A549 (cell line): ENCODE results near the gene DISC1.

ENCODE experiments used
- MAZ ChIP-seq: fragments of 150-350 bp; IDR thresholded peaks from 2 replicates; pipeline ENCODE4 v1.6.1; 2014; ENCODE audit warnings: antibody characterized with exemption, low read depth, low read length, borderline replicate concordance
- POLR2A ChIP-seq: IDR thresholded peaks from 2 replicates; pipeline ENCODE4 v1.6.1; 2012; ENCODE audit warnings: mild to moderate bottlenecking, low read length
- RAD21 ChIP-seq, 2 experiments: fragments of >200 bp in 1 of 2; sonication (Bioruptor Twin) in 1 of 2; formaldehyde crosslinking in 1 of 2; IDR thresholded peaks in 1 of 2; conservative IDR thresholded peaks in 1 of 2; 2 replicates in 1 of 2; 3 replicates in 1 of 2; pipeline ENCODE4 v1.6.1; 2012 to 2018; ENCODE audit warnings: inconsistent platforms in 1 of 2
- RFX5 ChIP-seq: fragments of 450-650 bp; IDR thresholded peaks from 2 replicates; pipeline ENCODE4 v1.7.1; 2014; ENCODE audit warnings: antibody characterized with exemption, mild to moderate bottlenecking, moderate library complexity
- TP53 ChIP-seq: fragments of 250-450 bp; sonication (Bioruptor Pico); IDR thresholded peaks from 2 replicates; pipeline ENCODE4 v1.5.0; 2021; ENCODE audit warnings: mild to moderate bottlenecking, moderate library complexity
- ZSCAN20 ChIP-seq: fragments of 250-450 bp; sonication (Bioruptor Pico); IDR thresholded peaks from 2 replicates; pipeline ENCODE4 v1.8.0; 2022; ENCODE audit warnings: mild to moderate bottlenecking, moderate library complexity
- TF ChIP-seq, protein P1 (sequence below): fragments of >200 bp; sonication (Bioruptor Twin); formaldehyde crosslinking; IDR thresholded peaks from 3 replicates; pipeline ENCODE4 v1.5.1; 2016
- TF ChIP-seq, protein P2 (sequence below): IDR thresholded peaks from 2 replicates; pipeline ENCODE4 v1.6.1; 2012; ENCODE audit warnings: low read depth, borderline replicate concordance
- TF ChIP-seq, protein P3 (sequence below): fragments of 450-650 bp; IDR thresholded peaks from 2 replicates; pipeline ENCODE4 v1.6.1; 2014; ENCODE audit warnings: antibody characterized with exemption

DNA sequence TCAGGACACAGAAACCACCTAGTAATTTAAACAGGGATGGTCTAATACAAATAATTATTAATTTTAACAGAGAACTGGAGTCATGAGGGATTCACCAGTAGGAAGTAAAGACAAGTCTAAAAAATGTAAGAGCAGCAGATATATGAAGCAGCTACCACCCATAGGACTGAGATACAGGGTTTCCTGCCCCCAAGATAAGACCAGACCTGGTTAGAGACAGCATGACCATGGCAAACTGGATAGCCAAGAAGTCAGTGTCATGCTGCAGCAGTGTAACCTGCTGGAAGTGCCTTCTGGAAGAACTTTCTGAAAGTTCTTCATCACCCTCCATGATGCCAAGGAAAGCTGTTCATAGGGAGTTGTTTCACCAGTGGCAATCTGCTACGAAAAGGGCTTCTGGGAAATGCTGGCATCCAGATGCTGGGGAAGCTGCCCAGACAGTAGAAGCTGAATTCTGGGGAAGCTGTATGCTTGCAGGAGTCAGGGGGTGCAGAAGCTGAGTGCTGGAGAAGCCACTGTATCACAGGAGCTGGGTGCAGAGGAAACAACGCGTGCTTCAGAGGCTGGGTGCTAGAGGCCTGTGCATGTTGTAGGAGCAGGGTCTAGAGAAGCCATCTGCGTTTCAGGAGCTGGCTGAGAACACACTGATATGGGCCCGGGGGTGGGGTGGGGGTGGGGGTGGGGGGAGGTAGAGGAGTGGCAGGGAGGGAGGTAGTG lies 356.4 kb downstream of the DISC1 start:
- TF ChIP-seq, protein P1, sequence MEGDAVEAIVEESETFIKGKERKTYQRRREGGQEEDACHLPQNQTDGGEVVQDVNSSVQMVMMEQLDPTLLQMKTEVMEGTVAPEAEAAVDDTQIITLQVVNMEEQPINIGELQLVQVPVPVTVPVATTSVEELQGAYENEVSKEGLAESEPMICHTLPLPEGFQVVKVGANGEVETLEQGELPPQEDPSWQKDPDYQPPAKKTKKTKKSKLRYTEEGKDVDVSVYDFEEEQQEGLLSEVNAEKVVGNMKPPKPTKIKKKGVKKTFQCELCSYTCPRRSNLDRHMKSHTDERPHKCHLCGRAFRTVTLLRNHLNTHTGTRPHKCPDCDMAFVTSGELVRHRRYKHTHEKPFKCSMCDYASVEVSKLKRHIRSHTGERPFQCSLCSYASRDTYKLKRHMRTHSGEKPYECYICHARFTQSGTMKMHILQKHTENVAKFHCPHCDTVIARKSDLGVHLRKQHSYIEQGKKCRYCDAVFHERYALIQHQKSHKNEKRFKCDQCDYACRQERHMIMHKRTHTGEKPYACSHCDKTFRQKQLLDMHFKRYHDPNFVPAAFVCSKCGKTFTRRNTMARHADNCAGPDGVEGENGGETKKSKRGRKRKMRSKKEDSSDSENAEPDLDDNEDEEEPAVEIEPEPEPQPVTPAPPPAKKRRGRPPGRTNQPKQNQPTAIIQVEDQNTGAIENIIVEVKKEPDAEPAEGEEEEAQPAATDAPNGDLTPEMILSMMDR = no peak
- TF ChIP-seq, protein P2, sequence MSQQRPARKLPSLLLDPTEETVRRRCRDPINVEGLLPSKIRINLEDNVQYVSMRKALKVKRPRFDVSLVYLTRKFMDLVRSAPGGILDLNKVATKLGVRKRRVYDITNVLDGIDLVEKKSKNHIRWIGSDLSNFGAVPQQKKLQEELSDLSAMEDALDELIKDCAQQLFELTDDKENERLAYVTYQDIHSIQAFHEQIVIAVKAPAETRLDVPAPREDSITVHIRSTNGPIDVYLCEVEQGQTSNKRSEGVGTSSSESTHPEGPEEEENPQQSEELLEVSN = no peak
- TF ChIP-seq POLR2A (no peak), MAZ (no peak), RAD21 (conservative IDR thresholded peaks at IDR 0.05 in 1 of 2, IDR thresholded peaks at IDR 0.05 in 1 of 2) (no peak), TP53 (no peak), ZSCAN20 (CRISPR knock-in tag) (no peak), RFX5 (no peak)
- TF ChIP-seq, protein P3, sequence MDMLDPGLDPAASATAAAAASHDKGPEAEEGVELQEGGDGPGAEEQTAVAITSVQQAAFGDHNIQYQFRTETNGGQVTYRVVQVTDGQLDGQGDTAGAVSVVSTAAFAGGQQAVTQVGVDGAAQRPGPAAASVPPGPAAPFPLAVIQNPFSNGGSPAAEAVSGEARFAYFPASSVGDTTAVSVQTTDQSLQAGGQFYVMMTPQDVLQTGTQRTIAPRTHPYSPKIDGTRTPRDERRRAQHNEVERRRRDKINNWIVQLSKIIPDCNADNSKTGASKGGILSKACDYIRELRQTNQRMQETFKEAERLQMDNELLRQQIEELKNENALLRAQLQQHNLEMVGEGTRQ = no peak
